MM.1S (cell line): ENCODE data around the gene FGFRL1.

ENCODE experiments used
- CTCF ChIP-seq: fragments of 300-600 bp; sonication (generic); IDR thresholded peaks from 2 replicates; pipeline ENCODE4 v1.5.1; 2016; ENCODE audit warnings: antibody characterized with exemption, low read length, mixed read lengths
- EZH2 ChIP-seq: fragments of 300-600 bp; sonication (generic); optimal IDR thresholded peaks from 2 replicates; pipeline ENCODE3; 2017; ENCODE audit warnings: low read depth, mild to moderate bottlenecking, antibody characterized with exemption, low read length, mixed read lengths

GRCh38 chr4:1008840-1009541, 2.4 kb upstream of the FGFRL1 start:
- TF ChIP-seq CTCF, result no peak
- no peak for TF ChIP-seq EZH2
